ENCODE measurements around the gene SOX8. TPM values are rescaled to one million over a fixed set of nuclear protein-coding genes. Genes with fewer than 3 reads are reported as not detected.
"Not testable (repeated sequence)": the region's sequence is repeated elsewhere in the genome, so short reads cannot be mapped to it uniquely, and the experiment has no call there.

SOX8 gene
- total RNA-seq, 1 donor from 2014 or later, result 0.98 TPM

GRCh38 chr16:951660-952301 lies 29.8 kb upstream of the SOX8 start:
- Mint-ChIP-seq H3K9me3 (ENCODE audit: unreplicated experiment) (peaks cover 2% of the 10 kb centered on the region), H3K4me1 (ENCODE audit: low read depth, unreplicated experiment) (peaks cover 4% of the 10 kb centered on the region), H3K4me3 (ENCODE audit: unreplicated experiment) (no peak overlapping the region), H3K36me3 (ENCODE audit: low read depth, unreplicated experiment) (peaks cover 28% of the 10 kb centered on the region), H3K27me3 (ENCODE audit: low read depth, unreplicated experiment) (peaks cover 5% of the 10 kb centered on the region), H3K27ac (ENCODE audit: unreplicated experiment) (no peak overlapping the region)
- Histone ChIP-seq H3K4me2 (ENCODE audit: low read length) (no peak overlapping the region), H3K9ac (ENCODE audit: low read length) (no peak overlapping the region), H3K4me1 (ENCODE audit: insufficient read depth, low read length) (no peaks in the 10 kb centered on the region), H2AFZ (ENCODE audit: low read depth, low read length) (no peak overlapping the region), H3K79me2 (ENCODE audit: insufficient read depth, low read length) (no peaks in the 10 kb centered on the region), H3K36me3 (ENCODE audit: insufficient read depth, low read length) (no peaks in the 10 kb centered on the region), H3K9me3 (ENCODE audit: insufficient read depth, low read depth, low read length) (no peaks in the 10 kb centered on the region), H3K4me3 (ENCODE audit: insufficient read depth, low read depth, low read length) (no peak overlapping the region), H3K27me3 (ENCODE audit: insufficient read depth, low read length) (no peaks in the 10 kb centered on the region), H3K27ac (ENCODE audit: low read depth, low read length) (no peak overlapping the region), H4K20me1 (ENCODE audit: insufficient read depth, low read length) (peaks cover 8% of the 10 kb centered on the region)
- no peak for TF ChIP-seq CTCF (IDR thresholded peaks at IDR 0.05; ENCODE audit: insufficient read depth, low read depth, low read length)
- TF ChIP-seq EZH2 (IDR thresholded peaks at IDR 0.05; ENCODE audit: insufficient read depth, low read length), result no peak
- DNase-seq (ENCODE audit: low read depth) (peak; percentile 32), FAIRE-seq (no peak)

- DNase-seq (ENCODE audit: low read depth), result no peak
- peaks cover 5% of the 10 kb centered on the region for H3K27me3 Mint-ChIP-seq (ENCODE audit: low read depth, unreplicated experiment)
These were observed 29.2 kb upstream of the SOX8 start for GRCh38 chr16:952321-952720.

GRCh38 chr16:953818-954217 lies 27.8 kb upstream of the SOX8 start:
- DNase-seq (ENCODE audit: low read depth); H3K4me1 ChIP-seq (ENCODE audit: insufficient read depth, low read length); H3K27me3 Mint-ChIP-seq (ENCODE audit: low read depth, unreplicated experiment); H3K36me3 ChIP-seq (ENCODE audit: insufficient read depth, low read length); H3K9me3 ChIP-seq (ENCODE audit: insufficient read depth, low read depth, low read length); H3K4me3 ChIP-seq (ENCODE audit: insufficient read depth, low read depth, low read length); H3K27ac Mint-ChIP-seq (ENCODE audit: unreplicated experiment); H3K9ac ChIP-seq (ENCODE audit: low read length); H3K79me2 ChIP-seq (ENCODE audit: insufficient read depth, low read length); H3K9me3 Mint-ChIP-seq (ENCODE audit: unreplicated experiment); H2AFZ ChIP-seq (ENCODE audit: low read depth, low read length); FAIRE-seq; H3K27ac ChIP-seq (ENCODE audit: low read depth, low read length); H3K4me3 Mint-ChIP-seq (ENCODE audit: unreplicated experiment); H3K4me1 Mint-ChIP-seq (ENCODE audit: low read depth, unreplicated experiment); H3K27me3 ChIP-seq (ENCODE audit: insufficient read depth, low read length); H3K4me2 ChIP-seq (ENCODE audit: low read length): not testable (repeated sequence)
- peaks cover 15% of the 10 kb centered on the region for H4K20me1 ChIP-seq (ENCODE audit: insufficient read depth, low read length)
- H3K36me3 Mint-ChIP-seq (ENCODE audit: low read depth, unreplicated experiment), result peaks cover 22% of the 10 kb centered on the region

More at GRCh38 chr16:952321-952720, 29.2 kb upstream of the SOX8 start:
- H3K27ac ChIP-seq (ENCODE audit: low read depth, low read length), result no peak overlapping the region
- no peak overlapping the region for H3K4me3 Mint-ChIP-seq (ENCODE audit: unreplicated experiment)
- peaks cover 2% of the 10 kb centered on the region for H3K9me3 Mint-ChIP-seq (ENCODE audit: unreplicated experiment)
- no peak overlapping the region for H3K4me2 ChIP-seq (ENCODE audit: low read length)
- H3K27ac Mint-ChIP-seq (ENCODE audit: unreplicated experiment), result no peak overlapping the region
- no peaks in the 10 kb centered on the region for H3K36me3 ChIP-seq (ENCODE audit: insufficient read depth, low read length)
- TF ChIP-seq EZH2 (IDR thresholded peaks at IDR 0.05; ENCODE audit: insufficient read depth, low read length) (no peak), CTCF (IDR thresholded peaks at IDR 0.05; ENCODE audit: insufficient read depth, low read depth, low read length) (no peak)
- H2AFZ ChIP-seq (ENCODE audit: low read depth, low read length), result no peak overlapping the region
- no peak overlapping the region for H3K4me3 ChIP-seq (ENCODE audit: insufficient read depth, low read depth, low read length)
- peaks cover 8% of the 10 kb centered on the region for H4K20me1 ChIP-seq (ENCODE audit: insufficient read depth, low read length)
- no peaks in the 10 kb centered on the region for H3K4me1 ChIP-seq (ENCODE audit: insufficient read depth, low read length)
- H3K4me1 Mint-ChIP-seq (ENCODE audit: low read depth, unreplicated experiment), result peaks cover 4% of the 10 kb centered on the region
- H3K9me3 ChIP-seq (ENCODE audit: insufficient read depth, low read depth, low read length), result no peaks in the 10 kb centered on the region
- FAIRE-seq, result no peak
- no peaks in the 10 kb centered on the region for H3K79me2 ChIP-seq (ENCODE audit: insufficient read depth, low read length)
- peaks cover 24% of the 10 kb centered on the region for H3K36me3 Mint-ChIP-seq (ENCODE audit: low read depth, unreplicated experiment)
- H3K9ac ChIP-seq (ENCODE audit: low read length), result no peak overlapping the region
- H3K27me3 ChIP-seq (ENCODE audit: insufficient read depth, low read length), result no peaks in the 10 kb centered on the region

- peaks cover 21% of the 10 kb centered on the region for H4K20me1 ChIP-seq (ENCODE audit: insufficient read depth, low read length)
- not testable (repeated sequence) for H3K4me3 ChIP-seq (ENCODE audit: insufficient read depth, low read depth, low read length); H3K27ac Mint-ChIP-seq (ENCODE audit: unreplicated experiment); DNase-seq (ENCODE audit: low read depth); H2AFZ ChIP-seq (ENCODE audit: low read depth, low read length); H3K4me3 Mint-ChIP-seq (ENCODE audit: unreplicated experiment); H3K79me2 ChIP-seq (ENCODE audit: insufficient read depth, low read length); H3K4me1 ChIP-seq (ENCODE audit: insufficient read depth, low read length); H3K4me1 Mint-ChIP-seq (ENCODE audit: low read depth, unreplicated experiment); H3K27me3 Mint-ChIP-seq (ENCODE audit: low read depth, unreplicated experiment); H3K36me3 ChIP-seq (ENCODE audit: insufficient read depth, low read length); H3K27ac ChIP-seq (ENCODE audit: low read depth, low read length); FAIRE-seq; H3K9ac ChIP-seq (ENCODE audit: low read length); H3K9me3 ChIP-seq (ENCODE audit: insufficient read depth, low read depth, low read length); H3K4me2 ChIP-seq (ENCODE audit: low read length); H3K27me3 ChIP-seq (ENCODE audit: insufficient read depth, low read length); H3K9me3 Mint-ChIP-seq (ENCODE audit: unreplicated experiment)
- peaks cover 20% of the 10 kb centered on the region for H3K36me3 Mint-ChIP-seq (ENCODE audit: low read depth, unreplicated experiment)
These were observed 25.8 kb upstream of the SOX8 start for GRCh38 chr16:955766-956165.
